Kidney epithelial cell (primary cell): ENCODE measurements around the gene RIBC2. TPM values are rescaled to one million over a fixed set of nuclear protein-coding genes. Genes with fewer than 3 reads are reported as not detected.

Experiments
- DNase-seq: peaks from one replicate; pipeline ENCODE4 v3.0.0-alpha.2; 2010; ENCODE audit warnings: low read depth
- H3K27me3 ChIP-seq: 2 replicates; pipeline ENCODE4 v1.6.0; 2011; ENCODE audit warnings: low read length; ENCODE audit not compliant: control insufficient read depth, insufficient read depth
- H3K36me3 ChIP-seq: 2 replicates; pipeline ENCODE4 v1.5.1; 2011; ENCODE audit warnings: low read length; ENCODE audit not compliant: control insufficient read depth, insufficient read depth
- H3K4me3 ChIP-seq: 2 replicates; pipeline ENCODE4 v1.5.1; 2011; ENCODE audit warnings: low read depth, mild to moderate bottlenecking, control low read depth, low read length
- total RNA-seq: library from RNA; depleted of rRNA; stranded (reverse); fragments of >200 nt; gene quantifications from 2 replicates; pipeline ENCODE4 v1.2.3, GENCODE V29; 2015
- TF ChIP-seq, protein P1 (sequence below): IDR thresholded peaks from 2 replicates; pipeline ENCODE4 v1.5.1; 2011; ENCODE audit warnings: mild to moderate bottlenecking, moderate library complexity, low read length, control low read depth, inconsistent platforms; ENCODE audit not compliant: insufficient read depth, poor library complexity, severe bottlenecking

Gene RIBC2
- total RNA-seq, 1 donor from 2014 or later = 0.13 TPM

DNA sequence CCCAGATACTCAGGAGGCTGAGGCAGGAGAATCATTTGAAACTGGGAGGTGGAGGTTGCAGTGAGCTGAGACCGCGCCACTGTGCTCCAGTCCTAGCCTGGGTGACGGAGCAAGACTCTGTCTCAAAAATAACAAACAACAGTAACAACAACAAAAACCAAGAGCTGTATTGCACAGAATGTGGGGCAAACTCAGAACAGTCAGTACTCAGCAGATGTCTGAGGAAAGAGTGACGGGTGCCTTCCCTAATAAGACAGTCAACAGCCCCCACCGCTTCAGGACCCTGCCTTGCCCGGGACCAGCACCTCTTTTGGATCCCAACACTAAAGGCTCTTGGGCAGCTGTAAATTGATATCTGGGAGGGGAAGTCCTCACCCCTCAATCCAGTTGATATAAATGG is 40.3 kb downstream of the RIBC2 start:
- DNase-seq = no peak
- Histone ChIP-seq H3K27me3 (peaks cover 16% of the 10 kb centered on the region), H3K36me3 (no peaks in the 10 kb centered on the region), H3K4me3 (no peak overlapping the region)
- TF ChIP-seq, protein P1, sequence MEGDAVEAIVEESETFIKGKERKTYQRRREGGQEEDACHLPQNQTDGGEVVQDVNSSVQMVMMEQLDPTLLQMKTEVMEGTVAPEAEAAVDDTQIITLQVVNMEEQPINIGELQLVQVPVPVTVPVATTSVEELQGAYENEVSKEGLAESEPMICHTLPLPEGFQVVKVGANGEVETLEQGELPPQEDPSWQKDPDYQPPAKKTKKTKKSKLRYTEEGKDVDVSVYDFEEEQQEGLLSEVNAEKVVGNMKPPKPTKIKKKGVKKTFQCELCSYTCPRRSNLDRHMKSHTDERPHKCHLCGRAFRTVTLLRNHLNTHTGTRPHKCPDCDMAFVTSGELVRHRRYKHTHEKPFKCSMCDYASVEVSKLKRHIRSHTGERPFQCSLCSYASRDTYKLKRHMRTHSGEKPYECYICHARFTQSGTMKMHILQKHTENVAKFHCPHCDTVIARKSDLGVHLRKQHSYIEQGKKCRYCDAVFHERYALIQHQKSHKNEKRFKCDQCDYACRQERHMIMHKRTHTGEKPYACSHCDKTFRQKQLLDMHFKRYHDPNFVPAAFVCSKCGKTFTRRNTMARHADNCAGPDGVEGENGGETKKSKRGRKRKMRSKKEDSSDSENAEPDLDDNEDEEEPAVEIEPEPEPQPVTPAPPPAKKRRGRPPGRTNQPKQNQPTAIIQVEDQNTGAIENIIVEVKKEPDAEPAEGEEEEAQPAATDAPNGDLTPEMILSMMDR = no peak

DNA sequence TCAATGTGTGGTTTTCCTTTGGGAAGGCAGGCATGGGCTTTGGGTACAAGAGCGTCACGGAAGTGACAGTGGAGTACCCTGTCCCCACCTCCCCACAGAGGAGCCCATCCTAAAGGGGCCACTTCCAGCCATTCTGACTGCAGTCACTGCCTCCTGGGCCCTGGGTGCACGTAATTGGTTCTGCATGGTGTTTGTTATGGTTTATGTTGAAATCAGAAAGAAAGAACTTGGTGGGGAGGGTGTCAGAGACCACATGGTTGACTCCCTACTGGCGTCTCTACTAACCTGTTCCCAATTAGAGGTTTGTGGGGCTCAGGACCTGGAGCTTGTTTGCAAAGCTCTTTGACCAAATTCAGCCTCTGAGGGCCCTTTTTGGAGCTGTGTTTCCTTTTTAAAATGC is 40.8 kb downstream of the RIBC2 start:
- Histone ChIP-seq H3K4me3 (no peak overlapping the region), H3K27me3 (peaks cover 16% of the 10 kb centered on the region), H3K36me3 (no peaks in the 10 kb centered on the region)
- TF ChIP-seq, protein P1 = no peak
- no peak for DNase-seq

DNA sequence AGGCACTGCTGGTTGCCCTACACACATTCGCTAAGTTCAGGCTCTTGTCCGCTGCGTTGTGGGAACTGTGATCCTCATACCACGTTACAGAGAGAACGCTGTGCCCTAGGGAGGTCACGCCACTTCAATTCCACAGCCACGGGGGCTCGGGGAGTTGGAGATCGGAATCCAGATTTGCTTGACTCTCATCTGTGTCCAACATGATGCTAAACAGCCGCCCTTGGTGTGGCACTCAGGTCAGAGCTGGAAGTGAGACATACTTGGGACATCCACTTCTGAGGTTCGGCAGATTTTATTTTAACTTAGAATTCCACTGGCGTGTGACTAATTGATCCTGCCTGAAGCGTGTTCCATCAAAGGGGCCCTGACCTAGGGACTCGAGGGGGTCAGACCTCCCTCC is 41.7 kb downstream of the RIBC2 start:
- TF ChIP-seq, protein P1 = no peak
- Histone ChIP-seq H3K36me3 (no peaks in the 10 kb centered on the region), H3K4me3 (no peak overlapping the region), H3K27me3 (peaks cover 16% of the 10 kb centered on the region)
- DNase-seq = no peak

DNA sequence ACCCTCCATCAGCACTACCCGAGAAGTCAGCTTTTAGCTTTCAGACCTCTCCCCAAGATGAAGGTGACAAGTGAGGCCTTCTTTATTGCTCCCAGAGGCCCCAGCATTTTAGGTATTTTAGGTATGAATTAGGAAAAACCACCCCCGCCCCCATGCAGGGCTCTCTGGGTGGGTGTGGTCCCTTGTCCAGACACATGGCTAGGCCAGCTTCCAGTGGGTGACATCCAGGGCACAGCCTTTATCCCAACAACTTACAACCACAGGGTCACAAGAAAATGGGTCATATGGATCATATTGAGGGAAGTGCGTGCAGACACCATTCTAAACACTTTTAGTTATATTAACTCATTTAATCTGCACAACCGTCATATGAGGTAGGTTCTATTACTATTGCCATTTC is 42.1 kb downstream of the RIBC2 start:
- no peak overlapping the region for H3K4me3 ChIP-seq
- H3K27me3 ChIP-seq = peaks cover 16% of the 10 kb centered on the region
- no peak for DNase-seq
- TF ChIP-seq, protein P1 = no peak
- no peaks in the 10 kb centered on the region for H3K36me3 ChIP-seq

DNA sequence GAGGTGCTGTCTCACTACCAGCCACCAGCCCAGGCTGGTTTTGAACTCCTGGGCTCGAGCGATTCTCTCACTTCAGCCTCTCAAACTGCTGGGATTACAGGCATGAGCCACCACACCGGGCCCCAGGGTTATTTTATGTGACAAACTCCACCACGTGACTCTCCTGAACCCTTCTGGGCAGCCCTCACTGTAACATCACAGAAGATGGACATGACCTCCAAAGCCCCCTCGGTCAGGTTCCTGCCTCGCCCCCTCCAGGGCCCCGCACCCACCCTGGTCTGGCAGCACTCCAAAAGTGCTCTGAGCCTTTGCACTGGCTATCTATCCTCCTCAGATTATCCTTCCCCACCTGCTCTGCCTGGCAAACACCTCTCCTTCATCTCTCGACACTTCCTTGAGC is 43.3 kb downstream of the RIBC2 start:
- Histone ChIP-seq H3K4me3 (no peak overlapping the region), H3K36me3 (no peaks in the 10 kb centered on the region), H3K27me3 (peaks cover 14% of the 10 kb centered on the region)
- TF ChIP-seq, protein P1 = no peak
- no peak for DNase-seq

DNA sequence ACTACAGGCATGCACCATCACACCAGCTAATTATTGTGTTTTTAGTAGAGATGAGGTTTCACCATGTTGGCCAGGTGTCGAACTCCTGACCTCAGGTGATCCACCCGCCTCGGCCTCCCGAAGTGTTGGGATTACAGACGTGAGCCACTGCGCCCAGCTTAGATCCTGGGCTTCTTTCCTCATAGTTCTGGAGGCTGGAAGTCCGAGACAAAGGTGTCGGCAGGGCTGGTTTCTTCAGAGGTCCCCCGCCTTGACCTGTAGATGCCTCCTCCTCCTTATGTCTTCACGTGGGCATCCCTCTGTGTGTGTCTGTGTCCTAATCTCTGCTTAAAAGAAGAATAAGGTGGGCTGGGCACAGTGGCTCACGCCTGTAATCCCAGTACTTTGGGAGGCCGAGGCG is 45.0 kb downstream of the RIBC2 start:
- peaks cover 7% of the 10 kb centered on the region for H3K27me3 ChIP-seq
- TF ChIP-seq, protein P1 = no peak
- H3K36me3 ChIP-seq = no peaks in the 10 kb centered on the region
- no peak overlapping the region for H3K4me3 ChIP-seq
- no peak for DNase-seq
